Measurements from ENCODE around the gene RNF208.

RNF208 gene

GRCh38 chr9:137172901-137173795, 48.9 kb downstream of the RNF208 start:
- no peak for DNase-seq

- DNase-seq, result no peak
Observed at GRCh38 chr9:137171149-137171900, 50.7 kb downstream of the RNF208 start.

- DNase-seq, result no peak
Observed at GRCh38 chr9:137170486-137171148, 51.4 kb downstream of the RNF208 start.
